AG04449 (cell line): ENCODE data around the gene C3orf49.

Source experiments
- CTCF ChIA-PET: fragments of 350-600 bp; formaldehyde crosslinking; extraction: SDS; loops from one replicate; lab custom pipeline; 2021; ENCODE audit warnings: antibody characterized with exemption; lab: Yijun Ruan, JAX
- POLR2A ChIA-PET: fragments of 400-600, 350-600 bp; formaldehyde crosslinking; extraction: SDS; loops from one replicate; lab custom pipeline; 2020; ENCODE audit warnings: antibody characterized with exemption, inconsistent platforms; lab: Yijun Ruan, JAX
- DNase-seq: peaks from one replicate; pipeline ENCODE4 v3.0.0-alpha.2; 2010; ENCODE audit warnings: low read depth, low spot score
- H3K4me3 ChIP-seq: 2 replicates; pipeline ENCODE4 v1.5.1; 2011; ENCODE audit warnings: low read depth, mild to moderate bottlenecking, control low read depth, low read length
- CTCF ChIP-seq: IDR thresholded peaks from one replicate; pipeline ENCODE4 v1.5.1; 2011; ENCODE audit warnings: mild to moderate bottlenecking, moderate library complexity, low read length, control low read depth, inconsistent platforms; ENCODE audit not compliant: insufficient read depth; ENCODE audit errors: missing control alignments

C3orf49 gene

DNA sequence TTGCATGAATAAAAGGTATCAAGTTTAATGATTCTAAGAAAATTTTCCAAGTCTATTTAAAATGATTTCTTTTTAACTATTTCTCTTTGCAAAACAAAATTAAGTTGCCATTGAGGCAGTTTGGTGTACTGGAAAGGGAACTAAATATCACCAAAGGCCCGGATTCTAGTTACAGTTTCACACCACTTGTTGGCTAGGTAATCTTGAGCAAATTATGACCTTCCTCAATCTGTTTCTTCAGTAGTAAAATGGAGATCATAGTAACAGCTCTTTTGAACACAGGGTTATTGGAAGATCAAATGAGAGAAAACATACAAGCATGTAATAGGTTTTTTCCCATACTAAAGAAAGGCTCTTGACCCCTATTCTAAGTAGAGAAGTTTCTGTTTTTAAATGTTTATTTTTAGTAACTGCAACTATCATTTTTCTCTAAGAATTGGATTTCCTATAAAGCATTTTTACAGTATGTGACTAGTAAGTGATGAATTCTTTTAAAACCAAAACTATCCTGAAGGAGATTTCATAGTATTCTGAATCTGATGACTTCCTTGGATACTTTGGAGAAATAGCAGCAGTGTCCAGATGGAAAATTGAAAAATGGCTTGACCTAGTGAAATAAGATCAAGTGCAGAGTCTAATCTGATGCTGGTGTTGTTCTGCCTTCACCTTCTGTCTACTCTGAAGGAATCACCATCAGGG is 77.4 kb downstream of the C3orf49 start:
- no peak for DNase-seq
- POLR2A ChIA-PET = no interaction called here
- no peak for TF ChIP-seq CTCF
- H3K4me3 ChIP-seq = no peak overlapping the region
- CTCF ChIA-PET = no interaction called here
